BE2C (cell line): ENCODE results near the gene NFKBIE.

Source experiments
- DNase-seq: peaks from one replicate; pipeline ENCODE4 v3.0.0-alpha.2; 2020
- H3K27me3 ChIP-seq: fragments of 250-450 bp; sonication (Bioruptor Pico); 2 replicates; pipeline ENCODE4 v1.5.1; 2020; ENCODE audit warnings: mild to moderate bottlenecking
- H3K36me3 ChIP-seq: fragments of 250-450 bp; sonication (Bioruptor Pico); 2 replicates; pipeline ENCODE4 v1.5.1; 2020; ENCODE audit warnings: mild to moderate bottlenecking
- H3K4me1 ChIP-seq: fragments of 250-450 bp; sonication (Bioruptor Pico); 2 replicates; pipeline ENCODE4 v1.5.1; 2020
- H3K4me3 ChIP-seq: 2 replicates; pipeline ENCODE4 v1.5.1; 2011; ENCODE audit warnings: low read depth, low read length
- H3K9me3 ChIP-seq: fragments of 250-450 bp; sonication (Bioruptor Pico); 2 replicates; pipeline ENCODE4 v1.5.1; 2020
- TF ChIP-seq, protein P1 (sequence below): IDR thresholded peaks from 2 replicates; pipeline ENCODE4 v1.5.1; 2012; ENCODE audit warnings: mild to moderate bottlenecking, low read depth, low read length

NFKBIE gene

GRCh38 chr6:44245912-44246662 lies 19.3 kb downstream of the NFKBIE start:
- DNase-seq, result peak; percentile 92

GRCh38 chr6:44245391-44245911 lies 19.9 kb downstream of the NFKBIE start:
- no peak for DNase-seq
- TF ChIP-seq, protein P1, sequence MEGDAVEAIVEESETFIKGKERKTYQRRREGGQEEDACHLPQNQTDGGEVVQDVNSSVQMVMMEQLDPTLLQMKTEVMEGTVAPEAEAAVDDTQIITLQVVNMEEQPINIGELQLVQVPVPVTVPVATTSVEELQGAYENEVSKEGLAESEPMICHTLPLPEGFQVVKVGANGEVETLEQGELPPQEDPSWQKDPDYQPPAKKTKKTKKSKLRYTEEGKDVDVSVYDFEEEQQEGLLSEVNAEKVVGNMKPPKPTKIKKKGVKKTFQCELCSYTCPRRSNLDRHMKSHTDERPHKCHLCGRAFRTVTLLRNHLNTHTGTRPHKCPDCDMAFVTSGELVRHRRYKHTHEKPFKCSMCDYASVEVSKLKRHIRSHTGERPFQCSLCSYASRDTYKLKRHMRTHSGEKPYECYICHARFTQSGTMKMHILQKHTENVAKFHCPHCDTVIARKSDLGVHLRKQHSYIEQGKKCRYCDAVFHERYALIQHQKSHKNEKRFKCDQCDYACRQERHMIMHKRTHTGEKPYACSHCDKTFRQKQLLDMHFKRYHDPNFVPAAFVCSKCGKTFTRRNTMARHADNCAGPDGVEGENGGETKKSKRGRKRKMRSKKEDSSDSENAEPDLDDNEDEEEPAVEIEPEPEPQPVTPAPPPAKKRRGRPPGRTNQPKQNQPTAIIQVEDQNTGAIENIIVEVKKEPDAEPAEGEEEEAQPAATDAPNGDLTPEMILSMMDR, result no peak
- no peaks in the 10 kb centered on the region for H3K27me3 ChIP-seq
- peaks cover 35% of the 10 kb centered on the region for H3K36me3 ChIP-seq
- peak overlapping the region; percentile 94 for H3K4me3 ChIP-seq
- H3K4me1 ChIP-seq, result peaks cover 5% of the 10 kb centered on the region
- H3K9me3 ChIP-seq, result no peaks in the 10 kb centered on the region

More at GRCh38 chr6:44245912-44246662, 19.3 kb downstream of the NFKBIE start:
- TF ChIP-seq, protein P1, result peak; percentile 33; the same call in 1 of the 2 replicates
- peaks cover 41% of the 10 kb centered on the region for H3K36me3 ChIP-seq
- H3K4me1 ChIP-seq, result peaks cover 8% of the 10 kb centered on the region
- H3K27me3 ChIP-seq, result no peaks in the 10 kb centered on the region
- H3K9me3 ChIP-seq, result no peaks in the 10 kb centered on the region
- peak overlapping the region; percentile 94 for H3K4me3 ChIP-seq

DNA sequence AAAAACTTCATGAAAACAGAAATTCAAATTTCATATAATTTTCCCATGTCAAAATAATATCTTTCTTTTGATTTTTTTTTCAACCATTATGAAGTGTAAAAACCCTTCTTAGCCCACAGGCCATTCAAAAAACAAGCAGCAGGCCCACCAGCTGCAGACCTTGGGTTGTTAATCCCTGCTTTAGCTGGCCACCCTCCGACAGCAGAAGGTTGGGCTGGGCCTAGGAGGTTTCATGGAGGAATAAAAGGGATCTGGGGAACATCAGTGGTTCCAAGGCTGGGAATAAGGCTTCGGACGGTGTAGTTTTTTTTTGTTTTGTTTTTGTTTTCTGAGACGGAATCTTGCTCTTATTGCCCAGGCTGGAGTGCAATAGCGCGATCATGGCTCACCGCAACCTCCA lies 22.0 kb downstream of the NFKBIE start:
- no peaks in the 10 kb centered on the region; the same call in 1 of the 2 replicates for H3K4me1 ChIP-seq
- no peaks in the 10 kb centered on the region for H3K27me3 ChIP-seq
- H3K36me3 ChIP-seq, result peaks cover 14% of the 10 kb centered on the region
- no peak overlapping the region for H3K4me3 ChIP-seq
- no peaks in the 10 kb centered on the region for H3K9me3 ChIP-seq
- TF ChIP-seq, protein P1, result no peak
- DNase-seq, result no peak

GRCh38 chr6:44238687-44239350 lies 26.5 kb downstream of the NFKBIE start:
- no peaks in the 10 kb centered on the region for H3K9me3 ChIP-seq
- H3K4me3 ChIP-seq, result no peak overlapping the region
- H3K27me3 ChIP-seq, result no peaks in the 10 kb centered on the region
- TF ChIP-seq, protein P1, result no peak
- peaks cover 17% of the 10 kb centered on the region for H3K36me3 ChIP-seq
- no peak for DNase-seq
- H3K4me1 ChIP-seq, result peaks cover 30% of the 10 kb centered on the region

DNA sequence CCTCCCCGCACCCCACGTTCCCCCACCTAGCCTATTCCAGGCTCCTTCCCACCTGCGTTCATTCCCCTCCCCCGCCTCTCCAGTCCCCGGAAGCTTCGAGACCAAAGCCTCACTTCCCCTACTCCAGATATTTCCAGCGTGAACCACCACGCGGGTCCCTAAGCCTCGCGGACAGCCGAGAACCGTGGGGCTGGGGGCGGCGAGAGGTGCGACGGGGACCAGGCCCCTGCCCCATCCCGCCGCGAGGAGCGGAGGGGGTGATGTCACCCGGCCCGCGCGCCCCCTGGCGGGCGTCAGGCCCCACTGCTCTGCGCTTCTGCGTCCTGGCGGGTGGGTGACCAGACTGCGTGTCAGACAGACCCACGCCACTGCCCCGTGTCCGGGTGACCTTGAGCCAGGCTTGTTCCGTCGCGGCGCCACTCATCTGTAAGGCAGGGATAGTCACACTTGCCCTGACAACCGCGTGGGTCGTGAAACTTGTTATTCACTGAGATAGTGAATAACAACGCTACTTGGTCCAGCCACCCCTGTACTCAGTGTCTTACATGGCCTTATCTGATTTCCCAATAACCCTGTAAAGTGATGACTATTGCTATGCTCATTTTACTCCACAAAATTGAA lies 27.4 kb downstream of the NFKBIE start:
- TF ChIP-seq, protein P1, result peak; percentile 87
- peaks cover 34% of the 10 kb centered on the region for H3K4me1 ChIP-seq
- no peaks in the 10 kb centered on the region for H3K27me3 ChIP-seq
- peak; percentile 85 for DNase-seq
- H3K9me3 ChIP-seq, result no peaks in the 10 kb centered on the region
- H3K4me3 ChIP-seq, result peak overlapping the region; percentile 72
- peaks cover 26% of the 10 kb centered on the region for H3K36me3 ChIP-seq
